Suprapubic skin (tissue), 4 donors: ENCODE results near the gene MS4A10.

ENCODE experiments used
- EP300 ChIP-seq: sonication (generic); formaldehyde crosslinking; IDR thresholded peaks from one replicate; pipeline ENCODE4 v1.6.1; 2017; ENCODE audit warnings: antibody characterized with exemption
- POLR2A ChIP-seq, 2 donors: fragments of 450-650 bp; IDR thresholded peaks; one replicate each; pipeline ENCODE4 v1.6.1; 2017; ENCODE audit warnings: antibody characterized with exemption in 2 of 2, mild to moderate bottlenecking in 2 of 2, moderate library complexity in 2 of 2
- POLR2AphosphoS5 ChIP-seq, 3 donors: sonication (generic); formaldehyde crosslinking; IDR thresholded peaks; one replicate each; pipeline ENCODE4 v1.6.1; 2017; ENCODE audit warnings: antibody characterized with exemption in 3 of 3
- TF ChIP-seq, protein P1 (sequence below), 2 donors: fragments of 200-600 bp in 1 of 2; fragments of 450-650 bp in 1 of 2; sonication (generic) in 1 of 2; IDR thresholded peaks; one replicate each; pipeline ENCODE4 v1.5.1; 2016 to 2019; ENCODE audit warnings: antibody characterized with exemption in 2 of 2, mild to moderate bottlenecking in 1 of 2, moderate library complexity in 1 of 2

DNA sequence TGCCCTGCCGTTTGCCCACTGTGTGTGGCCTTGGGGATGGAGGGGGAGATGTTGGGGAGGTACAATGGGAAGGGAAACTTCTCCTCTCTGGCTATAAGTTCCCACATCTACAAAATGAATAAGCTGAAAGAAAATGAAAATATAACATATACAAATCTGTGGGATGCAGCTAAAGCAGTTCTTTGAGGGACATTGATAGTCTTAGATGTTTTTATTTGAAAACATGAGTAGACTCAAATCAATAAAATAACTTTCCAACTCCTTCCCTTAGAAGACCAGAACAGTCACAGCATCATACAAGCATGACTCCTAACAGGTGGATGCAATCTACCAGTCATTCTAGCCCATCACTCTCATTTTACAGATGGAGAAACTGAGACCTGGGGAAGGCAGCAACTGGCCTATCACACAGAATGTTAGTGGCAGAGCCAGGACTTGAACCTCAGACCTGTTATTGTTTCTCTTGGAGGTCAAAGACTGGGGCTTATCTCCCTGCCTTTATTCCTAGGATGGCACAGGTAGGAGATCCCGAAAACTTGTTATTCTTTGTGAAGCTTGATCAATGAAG lies 31.5 kb downstream of the MS4A10 start:
- TF ChIP-seq POLR2AphosphoS5 (IDR thresholded peaks at IDR 0.05) (no peak), POLR2A (IDR thresholded peaks at IDR 0.05) (no peak), EP300 (no peak)
- TF ChIP-seq, protein P1, sequence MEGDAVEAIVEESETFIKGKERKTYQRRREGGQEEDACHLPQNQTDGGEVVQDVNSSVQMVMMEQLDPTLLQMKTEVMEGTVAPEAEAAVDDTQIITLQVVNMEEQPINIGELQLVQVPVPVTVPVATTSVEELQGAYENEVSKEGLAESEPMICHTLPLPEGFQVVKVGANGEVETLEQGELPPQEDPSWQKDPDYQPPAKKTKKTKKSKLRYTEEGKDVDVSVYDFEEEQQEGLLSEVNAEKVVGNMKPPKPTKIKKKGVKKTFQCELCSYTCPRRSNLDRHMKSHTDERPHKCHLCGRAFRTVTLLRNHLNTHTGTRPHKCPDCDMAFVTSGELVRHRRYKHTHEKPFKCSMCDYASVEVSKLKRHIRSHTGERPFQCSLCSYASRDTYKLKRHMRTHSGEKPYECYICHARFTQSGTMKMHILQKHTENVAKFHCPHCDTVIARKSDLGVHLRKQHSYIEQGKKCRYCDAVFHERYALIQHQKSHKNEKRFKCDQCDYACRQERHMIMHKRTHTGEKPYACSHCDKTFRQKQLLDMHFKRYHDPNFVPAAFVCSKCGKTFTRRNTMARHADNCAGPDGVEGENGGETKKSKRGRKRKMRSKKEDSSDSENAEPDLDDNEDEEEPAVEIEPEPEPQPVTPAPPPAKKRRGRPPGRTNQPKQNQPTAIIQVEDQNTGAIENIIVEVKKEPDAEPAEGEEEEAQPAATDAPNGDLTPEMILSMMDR (IDR thresholded peaks at IDR 0.05): no peak
